NB4 (cell line): Measurements from ENCODE around the gene ZNF580.

ENCODE experiments used
- DNase-seq: peaks from one replicate; pipeline ENCODE4 v3.0.0; 2010; ENCODE audit warnings: low read depth
- H3K4me3 ChIP-seq: one replicate; pipeline ENCODE4 v1.5.1; 2011; ENCODE audit warnings: mild to moderate bottlenecking, low read depth, low read length, moderate library complexity
- CTCF ChIP-seq: IDR thresholded peaks from one replicate; pipeline ENCODE4 v1.5.1; 2012; ENCODE audit warnings: low read depth, low read length
- MAX ChIP-seq: IDR thresholded peaks from 2 replicates; pipeline ENCODE4 v1.6.1; 2011; ENCODE audit warnings: low read depth, low read length
- MYC ChIP-seq: IDR thresholded peaks from 2 replicates; pipeline ENCODE4 v1.6.1; 2011; ENCODE audit warnings: low read depth, low read length
- POLR2A ChIP-seq: IDR thresholded peaks from 2 replicates; pipeline ENCODE4 v1.6.1; 2011; ENCODE audit warnings: mild to moderate bottlenecking; ENCODE audit not compliant: insufficient read length; ENCODE audit errors: extremely low read depth

The ZNF580 gene

GRCh38 chr19:55596304-55596703 is 44.5 kb upstream of the ZNF580 start:
- H3K4me3 ChIP-seq = no peak overlapping the region
- TF ChIP-seq MAX (no peak), MYC (no peak), POLR2A (no peak), CTCF (no peak)
- DNase-seq = no peak

GRCh38 chr19:55597501-55597921 is 43.3 kb upstream of the ZNF580 start:
- TF ChIP-seq POLR2A (no peak), CTCF (no peak), MYC (no peak), MAX (no peak)
- DNase-seq = no peak
- H3K4me3 ChIP-seq = no peak overlapping the region

- peak overlapping the region; percentile 32 for H3K4me3 ChIP-seq
- DNase-seq = no peak
- TF ChIP-seq MYC (no peak), MAX (no peak), CTCF (no peak), POLR2A (no peak)
Measured at GRCh38 chr19:55598034-55598433, 42.8 kb upstream of the ZNF580 start.

GRCh38 chr19:55598719-55599467 is 41.9 kb upstream of the ZNF580 start:
- TF ChIP-seq MYC = no peak
- TF ChIP-seq MAX = no peak; the same call in 1 of the 2 replicates
- TF ChIP-seq CTCF = no peak
- TF ChIP-seq POLR2A = no peak
- peak; percentile 91 for DNase-seq
- H3K4me3 ChIP-seq = peak overlapping the region; percentile 50

- peak; percentile 96 for DNase-seq
- H3K4me3 ChIP-seq = peak within 1 kb of the TSS; percentile 67
- TF ChIP-seq MYC (no peak; the same call in 1 of the 2 replicates), POLR2A (no peak), CTCF (no peak), MAX (no peak)
Measured at GRCh38 chr19:55599468-55599841, 41.3 kb upstream of the ZNF580 start, which contains the start of gene FIZ1. Gene FIZ1 (minus strand): TSS chr19:55599517. CDS start chr19:55597865, 1,652 bp downstream.
